Measurements from ENCODE around the gene ITGA11. TPM values are rescaled to one million over a fixed set of nuclear protein-coding genes. Genes with fewer than 3 reads are reported as not detected.

ITGA11 gene
- total and polyA plus RNA-seq, 2 donors (not counting 1 experiment from before 2014, with no cell fraction given), result not detected

- no peak for DNase-seq
Observed at GRCh38 chr15:68407141-68407885, 24.6 kb downstream of the ITGA11 start.

More at GRCh38 chr15:68407141-68407885, 24.6 kb downstream of the ITGA11 start:
- H3K79me2 ChIP-seq (ENCODE audit: control insufficient read depth, insufficient read depth, low read length), result no peaks in the 10 kb centered on the region
- ATAC-seq (ENCODE audit: low read depth), result no peak
- no peaks in the 10 kb centered on the region for H3K27me3 ChIP-seq (replicated peaks in 1 of 4; ENCODE audit: control extremely low read depth in 1 of 4, control insufficient read depth in 3 of 4, insufficient read depth in 4 of 4, low read length in 3 of 4)
- POLR2A ChIA-PET, result no interaction called here
- no peaks in the 10 kb centered on the region for H4K20me1 ChIP-seq (ENCODE audit: control insufficient read depth, insufficient read depth, low read length, poor library complexity, severe bottlenecking)
- H3K4me1 ChIP-seq (ENCODE audit: control insufficient read depth in 2 of 2, insufficient read depth in 2 of 2, low read length in 2 of 2), result no peaks in the 10 kb centered on the region
- H3K36me3 ChIP-seq (replicated peaks in 1 of 2; ENCODE audit: control extremely low read depth in 1 of 2, control insufficient read depth in 1 of 2, extremely low read depth in 1 of 2, insufficient read depth in 2 of 2, low read length in 1 of 2), result no peaks in the 10 kb centered on the region
- peaks cover 0 to 12% (median 0%) of the 10 kb centered on the region in 3 donors for H3K9me3 ChIP-seq (ENCODE audit: control extremely low read depth in 1 of 3, control insufficient read depth in 2 of 3, insufficient read depth in 1 of 3, low read length in 2 of 3)
- intact Hi-C loops (cut with micrococcal nuclease), result no loop called here
- Mint-ChIP-seq H3K4me1 (no peaks in the 10 kb centered on the region), H3K4me3 (no peak overlapping the region), H3K9me3 (ENCODE audit: insufficient read depth) (no peaks in the 10 kb centered on the region), H3K27me3 (peaks cover 9% of the 10 kb centered on the region), H3K27ac (no peak overlapping the region)
- H3K4me3 ChIP-seq (ENCODE audit: control extremely low read depth in 1 of 5, extremely low read depth in 1 of 5, insufficient read depth in 1 of 5, low read depth in 2 of 5, low read length in 4 of 5), result no peak overlapping the region
- 85% methylated on average over 7 of the region's 9 CpGs for WGBS (ENCODE audit: insufficient coverage)
- H3K9ac ChIP-seq (ENCODE audit: low read length), result no peak overlapping the region
- H3K4me2 ChIP-seq (replicated peaks; ENCODE audit: low read depth, low read length, poor library complexity, severe bottlenecking), result no peak overlapping the region
- H2AFZ ChIP-seq (ENCODE audit: insufficient read depth, low read depth, low read length, poor library complexity, severe bottlenecking), result no peak overlapping the region
- CTCF ChIA-PET, result no interaction called here
- H3K27ac ChIP-seq (ENCODE audit: low read length in 2 of 2), result no peak overlapping the region
- no peak for TF ChIP-seq CTCF (IDR thresholded peaks at IDR 0.05)
- no peak for TF ChIP-seq EZH2 (IDR thresholded peaks at IDR 0.05; ENCODE audit: borderline replicate concordance, insufficient read depth, low read depth, low read length, poor library complexity, severe bottlenecking)
